Right lobe of liver (tissue), 4 donors: ENCODE measurements around the gene TH.

Source experiments
- CTCF ChIP-seq, 4 donors: fragments of 200-600 bp in 3 of 4; fragments of 450-650 bp in 1 of 4; IDR thresholded peaks; one replicate each; pipeline versions ENCODE4 v1.5.1 to v1.8.0; 2016 to 2022; ENCODE audit warnings: antibody characterized with exemption in 4 of 4, mild to moderate bottlenecking in 2 of 4
- POLR2A ChIP-seq: fragments of 450-650 bp; IDR thresholded peaks from one replicate; pipeline ENCODE4 v1.6.1; 2017; ENCODE audit warnings: antibody characterized with exemption, mild to moderate bottlenecking
- donor health status: DM: no; HTN: no; CAD: no.
- donor health status: DM: no; HTN: no; CAD: no.
- donor health status: DM: no; HTN: yes; CAD: no.

GRCh38 chr11:2204361-2205213 is 33.0 kb upstream of the TH start:
- TF ChIP-seq CTCF (IDR thresholded peaks at IDR 0.05) (no peak), POLR2A (no peak)
